GM10847 (cell line): Measurements from ENCODE around the gene MUC21.

Experiments
- POLR2A ChIP-seq: IDR thresholded peaks from 2 replicates; pipeline ENCODE4 v1.6.1; 2011; ENCODE audit not compliant: insufficient read length; ENCODE audit errors: extremely low read depth

Gene MUC21

GRCh38 chr6:30983439-30983838, at the start of gene MUC21:
Gene MUC21, plus strand, starts transcription at chr6:30983718. Its CDS starts 241 bp downstream, at chr6:30983959.
- TF ChIP-seq POLR2A, result no peak

GRCh38 chr6:30935018-30935417, 48.5 kb upstream of the MUC21 start:
- TF ChIP-seq POLR2A, result no peak

- TF ChIP-seq POLR2A, result no peak
Measured at GRCh38 chr6:30937265-30937664, 46.3 kb upstream of the MUC21 start.

- no peak for TF ChIP-seq POLR2A
Measured at GRCh38 chr6:30938730-30939129, 44.8 kb upstream of the MUC21 start.

GRCh38 chr6:30939473-30939872, 44.0 kb upstream of the MUC21 start:
- no peak for TF ChIP-seq POLR2A

GRCh38 chr6:30940361-30940986, 43.0 kb upstream of the MUC21 start, which contains the start of gene MUCL3:
Gene MUCL3, plus strand, starts transcription at chr6:30940973. Its CDS starts 27 bp downstream, at chr6:30941000.
- TF ChIP-seq POLR2A, result no peak

GRCh38 chr6:30942338-30943060, 41.0 kb upstream of the MUC21 start:
- TF ChIP-seq POLR2A, result no peak

- TF ChIP-seq POLR2A, result no peak
Measured at GRCh38 chr6:30944051-30944450, 39.5 kb upstream of the MUC21 start.

GRCh38 chr6:30945281-30945680, 38.2 kb upstream of the MUC21 start:
- no peak for TF ChIP-seq POLR2A

- no peak for TF ChIP-seq POLR2A
Measured at GRCh38 chr6:30947231-30947630, 36.3 kb upstream of the MUC21 start.

- no peak for TF ChIP-seq POLR2A
Measured at GRCh38 chr6:30948811-30949210, 34.7 kb upstream of the MUC21 start.

- TF ChIP-seq POLR2A, result no peak
Measured at GRCh38 chr6:30951907-30952469, 31.5 kb upstream of the MUC21 start.

GRCh38 chr6:30954631-30955366, 28.7 kb upstream of the MUC21 start:
- TF ChIP-seq POLR2A, result no peak

GRCh38 chr6:30955367-30956042, 28.0 kb upstream of the MUC21 start:
- TF ChIP-seq POLR2A, result peak; percentile 46

- no peak for TF ChIP-seq POLR2A
Measured at GRCh38 chr6:30957716-30958115, 25.8 kb upstream of the MUC21 start.
